Psoas muscle (tissue), 8 donors: ENCODE results near the gene ITPR1. TPM values are rescaled to one million over a fixed set of nuclear protein-coding genes. Genes with fewer than 3 reads are reported as not detected.

ENCODE experiments used
- ATAC-seq, 4 donors: fragments of 200-7000 bp; cut with Tn5 transposase; one replicate each; pipeline ENCODE4 v1.9.1; 2020; ENCODE audit warnings: moderate library complexity in 3 of 4, mild to moderate bottlenecking in 2 of 4
- DNase-seq, 2 donors: peaks; one replicate each; pipeline ENCODE4 v3.0.0-alpha.2; 2020
- H3K27ac ChIP-seq: fragments of 200-600 bp; one replicate; pipeline ENCODE4 v1.8.0; 2022
- H3K27me3 ChIP-seq, 3 donors: fragments of 200-600 bp in 1 of 3; one replicate each; pipeline versions ENCODE4 v1.6.1 to v1.8.0; 2013 to 2022; ENCODE audit warnings: low read length in 2 of 3, mild to moderate bottlenecking in 2 of 3, moderate library complexity in 1 of 3; ENCODE audit not compliant: insufficient read depth in 3 of 3
- H3K36me3 ChIP-seq, 2 donors: fragments of 200-600 bp in 1 of 2; one replicate each; pipeline versions ENCODE4 v1.6.1 to v1.8.0; 2013 to 2022; ENCODE audit warnings: low read depth in 1 of 2, mild to moderate bottlenecking in 1 of 2, moderate library complexity in 1 of 2; ENCODE audit not compliant: insufficient read depth in 1 of 2
- H3K4me1 ChIP-seq: fragments of 200-600 bp; one replicate; pipeline ENCODE4 v1.8.0; 2022
- H3K4me3 ChIP-seq: fragments of 200-600 bp; one replicate; pipeline ENCODE4 v1.8.0; 2022; ENCODE audit warnings: mild to moderate bottlenecking
- H3K9me3 ChIP-seq: fragments of 200-600 bp; one replicate; pipeline ENCODE4 v1.8.0; 2022
- WGBS, 3 donors: extraction: QIAGEN DNeasy Blood & Tissue Kit; methylation state at CpG; one replicate each; pipeline versions ENCODE4 v1.1.6 to v1.1.7; 2013; 5-methylcytosine and 5-hydroxymethylcytosine counted together
- intact Hi-C, 2 donors: fragments of 100-400 bp; cut with DNase I; formaldehyde crosslinking; loops; one replicate each; pipeline versions ENCODE4 v1.11.0 to v1.14.2; 2022
- polyA plus RNA-seq, 3 donors: library from polyadenylated mRNA; stranded (reverse); fragments of 200-250 nt; gene quantifications; one replicate each; pipeline ENCODE4 v1.2.3, GENCODE V29; 2013
- total RNA-seq, 4 donors: library from RNA; stranded (reverse); fragmentation: NEBNext Ultra II Directional in 2 of 4; extraction: Animal tissue kit (Norgen Biotek cat#: 25700) in 2 of 4; gene quantifications; one replicate each; pipeline versions ENCODE4 v1.2.1 to v1.2.4, GENCODE V29; 2021 to 2023
- TF ChIP-seq, protein P1 (sequence below): fragments of 200-600 bp; IDR thresholded peaks from one replicate; pipeline ENCODE4 v1.8.0; 2022; ENCODE audit warnings: antibody characterized with exemption
- donor health status: healthy with polysubstance abuse.
- donor health status: DM: no; HTN: no; CAD: no; lungs with moderate emphysema.
- donor health status: Bipolar disorder and iron deficiency.
- donor health status: healthy.
- donor health status: DM: yes; HTN: yes; CAD: no.
- donor health status: DM: no; HTN: no; CAD: no.
- donor health status: DM: no; HTN: no; CAD: no.
- donor health status: DM: yes; HTN: yes; CAD: no.

Gene ITPR1
- total and polyA plus RNA-seq, 7 donors, result 4.4 to 9.2 (median 8.8) TPM

DNA sequence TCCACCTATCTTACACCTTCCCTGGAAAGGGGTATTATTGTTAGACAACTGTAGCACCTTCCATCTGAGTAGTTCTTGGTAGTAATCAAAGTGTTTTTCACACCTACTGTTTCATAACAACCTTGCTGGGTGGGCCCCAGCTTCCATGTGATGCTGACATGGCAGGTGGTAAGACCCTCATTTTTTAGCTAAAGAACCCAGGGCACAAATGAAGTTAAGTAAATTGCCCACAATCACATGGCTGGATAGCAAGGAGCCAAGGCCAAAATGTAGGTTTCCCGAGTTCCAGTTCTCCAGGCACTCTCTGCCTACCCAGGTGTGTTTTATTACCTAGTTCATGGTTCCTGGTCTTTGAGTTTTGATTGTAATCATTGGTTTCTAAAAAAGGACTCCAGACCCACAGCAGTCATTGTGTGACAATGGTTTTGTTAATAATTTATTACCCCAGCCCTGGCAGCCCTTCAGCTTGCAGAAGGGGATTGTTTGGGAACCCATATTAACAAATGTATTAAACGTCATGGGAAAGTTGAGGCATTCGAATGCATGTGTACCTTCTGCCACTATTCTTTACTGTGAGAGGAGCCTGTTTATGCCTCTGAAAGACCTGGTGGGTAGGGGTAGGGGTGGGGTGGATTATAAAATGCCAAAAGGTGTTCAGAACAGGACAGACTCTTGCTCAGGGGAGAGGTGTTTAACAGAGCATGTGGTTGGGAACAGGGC lies 263.9 kb downstream of the ITPR1 start:
- TF ChIP-seq, protein P1, sequence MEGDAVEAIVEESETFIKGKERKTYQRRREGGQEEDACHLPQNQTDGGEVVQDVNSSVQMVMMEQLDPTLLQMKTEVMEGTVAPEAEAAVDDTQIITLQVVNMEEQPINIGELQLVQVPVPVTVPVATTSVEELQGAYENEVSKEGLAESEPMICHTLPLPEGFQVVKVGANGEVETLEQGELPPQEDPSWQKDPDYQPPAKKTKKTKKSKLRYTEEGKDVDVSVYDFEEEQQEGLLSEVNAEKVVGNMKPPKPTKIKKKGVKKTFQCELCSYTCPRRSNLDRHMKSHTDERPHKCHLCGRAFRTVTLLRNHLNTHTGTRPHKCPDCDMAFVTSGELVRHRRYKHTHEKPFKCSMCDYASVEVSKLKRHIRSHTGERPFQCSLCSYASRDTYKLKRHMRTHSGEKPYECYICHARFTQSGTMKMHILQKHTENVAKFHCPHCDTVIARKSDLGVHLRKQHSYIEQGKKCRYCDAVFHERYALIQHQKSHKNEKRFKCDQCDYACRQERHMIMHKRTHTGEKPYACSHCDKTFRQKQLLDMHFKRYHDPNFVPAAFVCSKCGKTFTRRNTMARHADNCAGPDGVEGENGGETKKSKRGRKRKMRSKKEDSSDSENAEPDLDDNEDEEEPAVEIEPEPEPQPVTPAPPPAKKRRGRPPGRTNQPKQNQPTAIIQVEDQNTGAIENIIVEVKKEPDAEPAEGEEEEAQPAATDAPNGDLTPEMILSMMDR, result no peak

DNA sequence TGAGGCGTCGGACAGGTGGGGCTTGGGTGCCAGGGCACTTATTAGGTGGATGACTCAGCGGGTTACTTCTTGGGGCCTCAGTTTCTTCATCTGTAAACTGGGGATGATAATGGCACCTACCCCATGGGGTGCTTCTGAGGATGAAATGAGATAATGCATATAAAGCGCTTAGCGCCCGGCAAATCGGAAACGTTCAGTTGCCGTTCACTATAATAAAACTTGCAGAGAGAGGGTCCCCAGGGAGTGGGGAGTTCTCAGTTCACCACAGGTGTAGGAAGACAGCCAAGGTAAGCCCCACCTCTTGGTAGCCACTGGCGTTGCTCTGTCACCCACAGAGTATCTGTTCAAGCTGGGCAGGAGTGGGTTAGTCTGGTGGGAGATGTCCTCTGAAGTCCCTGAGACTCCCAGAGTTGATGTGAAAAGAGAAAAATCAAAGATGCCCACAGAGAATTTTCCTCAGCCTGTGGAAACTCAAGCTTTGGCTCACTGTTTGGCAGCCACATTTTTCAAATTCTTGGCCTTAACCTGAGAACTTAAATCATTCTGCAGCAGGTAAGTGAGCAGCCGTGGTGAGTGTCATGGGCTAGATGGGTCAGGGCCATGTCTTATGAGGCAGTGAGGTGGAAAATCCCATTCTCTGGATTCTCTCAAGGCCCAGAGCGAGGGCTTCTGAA lies 264.6 kb downstream of the ITPR1 start:
- no peaks in the 10 kb centered on the region for H3K36me3 ChIP-seq
- intact Hi-C loops, result no loop called here
- H3K27me3 ChIP-seq, result no peaks in the 10 kb centered on the region
- H3K4me3 ChIP-seq, result no peak overlapping the region
- no peak for ATAC-seq
- DNase-seq, result no peak
- TF ChIP-seq, protein P1, result no peak
- H3K27ac ChIP-seq, result no peak overlapping the region
- 80 to 95% (median 82%) methylated on average over 12 of the region's 12 CpGs for WGBS, 3 donors
- H3K9me3 ChIP-seq, result no peaks in the 10 kb centered on the region
- peaks cover 6% of the 10 kb centered on the region for H3K4me1 ChIP-seq

More for the DNA sequence above, 263.9 kb downstream of the ITPR1 start:
- WGBS, 3 donors, result 82 to 92% (median 92%) methylated on average over 3 of the region's 3 CpGs
- ATAC-seq (no peak), DNase-seq (no peak)
- intact Hi-C loops, result no loop called here
- Histone ChIP-seq H3K27ac (no peak overlapping the region), H3K9me3 (no peaks in the 10 kb centered on the region), H3K36me3 (no peaks in the 10 kb centered on the region), H3K4me1 (peaks cover 7% of the 10 kb centered on the region), H3K27me3 (no peaks in the 10 kb centered on the region), H3K4me3 (no peak overlapping the region)

DNA sequence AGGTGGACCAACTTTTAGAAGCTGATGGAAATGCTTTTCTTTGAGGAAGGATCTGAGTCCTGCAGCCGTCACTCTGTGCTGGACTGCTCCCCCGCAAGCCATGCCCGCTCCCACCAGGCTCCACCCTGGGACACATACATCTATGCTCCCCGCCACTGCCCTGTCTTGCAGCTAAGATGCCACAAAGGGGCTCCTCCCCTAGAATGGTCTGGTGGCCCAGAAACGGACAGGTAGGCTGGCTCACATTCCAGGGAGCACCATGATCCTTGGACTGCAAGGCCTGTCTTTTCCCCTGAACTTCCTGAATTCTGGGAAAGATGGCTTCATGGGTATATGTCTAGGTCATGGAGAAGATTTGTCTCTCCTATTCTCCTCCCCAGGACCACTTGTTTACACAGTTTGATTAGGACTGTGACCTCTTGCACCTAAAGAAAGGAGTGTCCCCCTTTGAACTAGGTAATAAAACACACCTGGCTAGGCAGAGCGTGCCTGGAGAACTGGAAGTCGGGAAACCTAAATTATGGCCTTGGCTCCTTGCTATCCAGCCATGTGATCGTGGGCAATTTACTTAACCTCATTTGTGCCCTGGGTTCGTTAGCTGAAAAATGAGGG lies 265.2 kb downstream of the ITPR1 start:
- Histone ChIP-seq H3K36me3 (no peaks in the 10 kb centered on the region), H3K9me3 (no peaks in the 10 kb centered on the region), H3K27ac (no peak overlapping the region), H3K4me3 (no peak overlapping the region), H3K27me3 (no peaks in the 10 kb centered on the region), H3K4me1 (peaks cover 6% of the 10 kb centered on the region)
- intact Hi-C loops, result no loop called here
- TF ChIP-seq, protein P1, result no peak
- ATAC-seq (no peak), DNase-seq (no peak)
- 93 to 97% (median 96%) methylated on average over 9 of the region's 9 CpGs for WGBS, 3 donors

DNA sequence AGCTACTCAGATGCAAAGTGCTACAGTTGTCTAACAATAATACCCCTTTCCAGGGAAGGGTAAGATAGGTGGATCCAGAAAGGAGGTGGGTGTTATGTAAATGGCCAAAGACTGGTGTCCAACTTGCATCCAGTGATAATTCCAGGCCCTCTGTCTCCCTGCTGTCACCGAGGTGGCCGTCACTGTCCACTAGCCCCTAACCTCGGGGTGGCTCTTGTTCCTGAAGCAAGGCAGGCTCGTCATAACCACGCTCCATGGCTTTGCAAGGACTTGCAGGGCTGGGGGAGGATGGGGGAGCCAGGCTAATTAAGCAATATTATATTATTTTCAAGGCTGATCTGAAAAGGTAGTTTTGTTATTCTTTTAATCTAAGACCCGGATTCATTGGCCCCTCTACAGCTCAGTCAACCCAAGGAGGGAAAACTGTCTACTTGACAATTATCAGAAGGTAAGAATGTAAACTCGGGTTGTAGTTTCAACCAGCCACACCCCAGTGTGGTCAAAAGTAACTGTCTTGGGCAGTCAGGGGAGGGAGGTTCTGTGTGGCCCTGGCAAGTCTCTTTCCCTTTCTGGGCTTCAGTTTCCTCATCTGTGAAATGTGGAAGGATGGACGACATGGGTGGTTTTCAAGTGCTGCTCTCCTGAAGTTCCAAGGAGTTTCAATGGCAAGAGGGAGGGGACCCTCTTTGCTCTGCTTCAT lies 266.0 kb downstream of the ITPR1 start:
- Histone ChIP-seq H3K9me3 (no peaks in the 10 kb centered on the region), H3K4me1 (peaks cover 6% of the 10 kb centered on the region), H3K4me3 (no peak overlapping the region), H3K27me3 (no peaks in the 10 kb centered on the region), H3K27ac (no peak overlapping the region), H3K36me3 (no peaks in the 10 kb centered on the region)
- ATAC-seq, result no peak
- DNase-seq, result no peak
- TF ChIP-seq, protein P1, result no peak
- WGBS, 3 donors, result 83 to 92% (median 87%) methylated on average over 8 of the region's 8 CpGs
- intact Hi-C loops, result no loop called here
